HEK293 (cell line): ENCODE measurements around the gene ZNF574.

Source experiments
- CTCF ChIA-PET: fragments of 350-600 bp; formaldehyde crosslinking; extraction: SDS; loops from one replicate; lab custom pipeline; 2021; ENCODE audit warnings: antibody characterized with exemption; lab: Yijun Ruan, JAX
- POLR2A ChIA-PET: fragments of 300-600 bp; formaldehyde crosslinking; extraction: SDS; loops from one replicate; lab custom pipeline; 2020; ENCODE audit warnings: antibody characterized with exemption, inconsistent platforms; lab: Yijun Ruan, JAX
- H3K27ac ChIP-seq: fragments of 200-500 bp; sonication (Bioruptor generic); 2 replicates; pipeline ENCODE4 v1.5.1; 2014; ENCODE audit warnings: low read depth, low read length, control low read depth, inconsistent platforms; ENCODE audit errors: extremely low read depth
- H3K36me3 ChIP-seq, 2 experiments: fragments of 200-500 bp in 1 of 2; sonication (Bioruptor generic) in 1 of 2; 1 replicate in 1 of 2; 2 replicates in 1 of 2; pipeline ENCODE4 v1.5.1; 2014 to 2017; ENCODE audit warnings: inconsistent platforms in 2 of 2, low read length in 2 of 2; ENCODE audit not compliant: control insufficient read depth in 2 of 2, insufficient read depth in 1 of 2
- H3K4me1 ChIP-seq: fragments of 200-500 bp; sonication (Bioruptor generic); 2 replicates; pipeline ENCODE4 v1.5.1; 2014; ENCODE audit warnings: mild to moderate bottlenecking, low read length, inconsistent platforms; ENCODE audit not compliant: control insufficient read depth, insufficient read depth
- H3K4me3 ChIP-seq: 2 replicates; pipeline ENCODE4 v1.5.1; 2011; ENCODE audit warnings: low read depth, mild to moderate bottlenecking, control low read depth, low read length, moderate library complexity
- H3K9me3 ChIP-seq: fragments of 200-500 bp; sonication (Bioruptor generic); 2 replicates; pipeline ENCODE4 v1.5.1; 2014; ENCODE audit warnings: low read depth, low read length, inconsistent platforms; ENCODE audit not compliant: control insufficient read depth, insufficient read depth
- EGR2 ChIP-seq: fragments of 450-650 bp; formaldehyde crosslinking; IDR thresholded peaks from 2 replicates; pipeline ENCODE4 v1.5.1; 2016; ENCODE audit warnings: low read depth, missing biosample characterization, missing genetic modification characterization
- KLF1 ChIP-seq: fragments of 450-650 bp; formaldehyde crosslinking; IDR thresholded peaks from 2 replicates; pipeline ENCODE4 v1.5.1; 2016; ENCODE audit warnings: missing biosample characterization, missing genetic modification characterization
- SP3 ChIP-seq: fragments of 450-650 bp; formaldehyde crosslinking; IDR thresholded peaks from 2 replicates; pipeline ENCODE4 v1.5.1; 2016; ENCODE audit warnings: missing biosample characterization, missing genetic modification characterization
- ZNF157 ChIP-seq: fragments of 450-650 bp; formaldehyde crosslinking; IDR thresholded peaks from 2 replicates; pipeline ENCODE4 v1.5.1; 2016; ENCODE audit warnings: missing biosample characterization, missing genetic modification characterization
- ZNF2 ChIP-seq: fragments of 450-650 bp; formaldehyde crosslinking; IDR thresholded peaks from 2 replicates; pipeline ENCODE4 v1.5.1; 2016; ENCODE audit warnings: missing biosample characterization, missing genetic modification characterization
- ZNF23 ChIP-seq: fragments of 450-650 bp; formaldehyde crosslinking; IDR thresholded peaks from 2 replicates; pipeline ENCODE4 v1.5.1; 2016; ENCODE audit warnings: missing biosample characterization, missing genetic modification characterization, borderline replicate concordance
- ZNF324 ChIP-seq: fragments of 450-650 bp; formaldehyde crosslinking; IDR thresholded peaks from 2 replicates; pipeline ENCODE4 v1.5.1; 2016; ENCODE audit warnings: missing biosample characterization, missing genetic modification characterization
- ZNF341 ChIP-seq: fragments of 450-650 bp; formaldehyde crosslinking; IDR thresholded peaks from 2 replicates; pipeline ENCODE4; 2016; ENCODE audit warnings: low read depth, missing biosample characterization, missing genetic modification characterization
- ZNF391 ChIP-seq: fragments of 450-650 bp; formaldehyde crosslinking; IDR thresholded peaks from 2 replicates; pipeline ENCODE4 v1.5.1; 2016; ENCODE audit warnings: low read depth, missing biosample characterization, missing genetic modification characterization, borderline replicate concordance
- ZNF514 ChIP-seq: fragments of 450-650 bp; formaldehyde crosslinking; IDR thresholded peaks from 2 replicates; pipeline ENCODE4 v1.5.1; 2016; ENCODE audit warnings: missing biosample characterization, missing genetic modification characterization
- ZNF549 ChIP-seq: fragments of 450-650 bp; IDR thresholded peaks from 2 replicates; pipeline ENCODE4 v1.5.1; 2018; ENCODE audit warnings: missing biosample characterization, missing genetic modification characterization, mild to moderate bottlenecking, inconsistent platforms, moderate library complexity
- ZNF654 ChIP-seq: fragments of 450-650 bp; formaldehyde crosslinking; IDR thresholded peaks from 2 replicates; pipeline ENCODE4 v1.5.1; 2016; ENCODE audit warnings: low read depth, missing biosample characterization, missing genetic modification characterization
- ZNF664 ChIP-seq: fragments of 450-650 bp; formaldehyde crosslinking; IDR thresholded peaks from 2 replicates; pipeline ENCODE4 v1.5.1; 2016; ENCODE audit warnings: missing biosample characterization, missing genetic modification characterization
- ZNF837 ChIP-seq: fragments of 450-650 bp; formaldehyde crosslinking; IDR thresholded peaks from 2 replicates; pipeline ENCODE4 v1.5.1; 2016; ENCODE audit warnings: missing biosample characterization, missing genetic modification characterization
- ZSCAN23 ChIP-seq: fragments of 450-650 bp; formaldehyde crosslinking; IDR thresholded peaks from 2 replicates; pipeline ENCODE4 v1.5.1; 2016; ENCODE audit warnings: missing biosample characterization, missing genetic modification characterization
- TF ChIP-seq, protein P1 (sequence below): IDR thresholded peaks from 2 replicates; pipeline ENCODE4 v1.6.1; 2011; ENCODE audit warnings: mild to moderate bottlenecking, low read depth, low read length, borderline replicate concordance
- TF ChIP-seq, protein P2 (sequence below): fragments of 450-650 bp; formaldehyde crosslinking; IDR thresholded peaks from 2 replicates; pipeline ENCODE4 v1.5.1; 2016; ENCODE audit warnings: missing biosample characterization, missing genetic modification characterization
- TF ChIP-seq, protein P3 (sequence below): fragments of 450-650 bp; formaldehyde crosslinking; conservative IDR thresholded peaks from 2 replicates; pipeline ENCODE4 v1.5.1; 2016; ENCODE audit warnings: low read depth, missing biosample characterization, missing genetic modification characterization
- TF ChIP-seq, protein P4 (sequence below): fragments of 450-650 bp; formaldehyde crosslinking; IDR thresholded peaks from 2 replicates; pipeline ENCODE4 v1.5.1; 2016; ENCODE audit warnings: missing biosample characterization, missing genetic modification characterization
- TF ChIP-seq, protein P5 (sequence below): fragments of 450-650 bp; formaldehyde crosslinking; IDR thresholded peaks from 2 replicates; pipeline ENCODE4 v1.5.1; 2017; ENCODE audit warnings: missing biosample characterization, missing genetic modification characterization

Gene ZNF574, protein sequence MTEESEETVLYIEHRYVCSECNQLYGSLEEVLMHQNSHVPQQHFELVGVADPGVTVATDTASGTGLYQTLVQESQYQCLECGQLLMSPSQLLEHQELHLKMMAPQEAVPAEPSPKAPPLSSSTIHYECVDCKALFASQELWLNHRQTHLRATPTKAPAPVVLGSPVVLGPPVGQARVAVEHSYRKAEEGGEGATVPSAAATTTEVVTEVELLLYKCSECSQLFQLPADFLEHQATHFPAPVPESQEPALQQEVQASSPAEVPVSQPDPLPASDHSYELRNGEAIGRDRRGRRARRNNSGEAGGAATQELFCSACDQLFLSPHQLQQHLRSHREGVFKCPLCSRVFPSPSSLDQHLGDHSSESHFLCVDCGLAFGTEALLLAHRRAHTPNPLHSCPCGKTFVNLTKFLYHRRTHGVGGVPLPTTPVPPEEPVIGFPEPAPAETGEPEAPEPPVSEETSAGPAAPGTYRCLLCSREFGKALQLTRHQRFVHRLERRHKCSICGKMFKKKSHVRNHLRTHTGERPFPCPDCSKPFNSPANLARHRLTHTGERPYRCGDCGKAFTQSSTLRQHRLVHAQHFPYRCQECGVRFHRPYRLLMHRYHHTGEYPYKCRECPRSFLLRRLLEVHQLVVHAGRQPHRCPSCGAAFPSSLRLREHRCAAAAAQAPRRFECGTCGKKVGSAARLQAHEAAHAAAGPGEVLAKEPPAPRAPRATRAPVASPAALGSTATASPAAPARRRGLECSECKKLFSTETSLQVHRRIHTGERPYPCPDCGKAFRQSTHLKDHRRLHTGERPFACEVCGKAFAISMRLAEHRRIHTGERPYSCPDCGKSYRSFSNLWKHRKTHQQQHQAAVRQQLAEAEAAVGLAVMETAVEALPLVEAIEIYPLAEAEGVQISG

DNA sequence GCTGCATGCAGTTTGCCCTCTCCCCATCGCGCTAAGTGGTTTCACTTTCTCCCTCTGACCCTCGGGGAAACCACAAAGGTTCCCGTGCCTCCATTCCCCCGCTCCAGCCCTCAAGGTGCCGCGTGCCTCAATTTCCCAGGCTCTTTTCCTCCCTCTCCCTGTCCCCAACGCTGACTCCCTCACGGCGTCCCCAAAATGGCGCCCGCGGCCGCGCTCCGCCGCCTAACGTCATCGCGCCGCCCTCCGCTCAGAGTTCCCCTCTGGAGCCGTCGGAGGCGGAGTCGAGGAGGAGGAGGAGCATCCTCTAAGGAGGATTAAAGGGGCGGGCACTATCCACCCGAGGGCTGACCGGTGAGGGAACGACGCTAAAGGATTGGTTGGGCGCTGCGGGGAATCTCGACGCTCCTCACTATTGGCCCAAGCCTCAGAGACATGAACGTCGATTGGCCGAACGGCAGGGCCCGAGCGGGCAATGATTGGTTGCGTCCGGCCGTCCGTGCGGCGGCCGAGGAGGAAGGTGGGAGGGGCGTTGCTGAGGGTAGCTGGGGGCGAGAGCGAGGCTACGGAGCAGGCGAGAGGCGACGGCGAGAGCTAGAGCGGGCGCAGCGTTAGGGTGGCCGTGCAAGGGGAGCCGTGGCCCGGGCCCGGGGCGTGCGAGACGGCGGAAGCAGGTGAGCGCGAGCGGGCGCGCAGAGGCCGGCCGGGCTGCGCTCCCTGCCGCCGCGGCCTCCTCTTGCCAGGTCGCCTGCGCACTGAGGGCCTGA, at the start of gene ZNF574:
ZNF574 (plus strand) TSS at position 551 of the 764 bp plus-strand sequence. CDS start 2,441 bp downstream, outside the sequence.
- peaks cover 11% of the 10 kb centered on the region for H3K4me1 ChIP-seq
- CTCF ChIA-PET = interaction anchor here (0.6 to 1.5 kb wide), 5 partner anchors 17 to 1792 kb away, joined by 3 to 6 read pairs (median 5); no protein-coding TSS in a partner anchor
- POLR2A ChIA-PET = interaction anchor here (0.6 to 1.8 kb wide), 25 partner anchors 9 to 348 kb away, joined by 3 to 9 read pairs (median 4); partner anchors contain the start of genes RABAC1 and RPS19
- TF ChIP-seq, protein P1, sequence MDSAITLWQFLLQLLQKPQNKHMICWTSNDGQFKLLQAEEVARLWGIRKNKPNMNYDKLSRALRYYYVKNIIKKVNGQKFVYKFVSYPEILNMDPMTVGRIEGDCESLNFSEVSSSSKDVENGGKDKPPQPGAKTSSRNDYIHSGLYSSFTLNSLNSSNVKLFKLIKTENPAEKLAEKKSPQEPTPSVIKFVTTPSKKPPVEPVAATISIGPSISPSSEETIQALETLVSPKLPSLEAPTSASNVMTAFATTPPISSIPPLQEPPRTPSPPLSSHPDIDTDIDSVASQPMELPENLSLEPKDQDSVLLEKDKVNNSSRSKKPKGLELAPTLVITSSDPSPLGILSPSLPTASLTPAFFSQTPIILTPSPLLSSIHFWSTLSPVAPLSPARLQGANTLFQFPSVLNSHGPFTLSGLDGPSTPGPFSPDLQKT = no peak
- TF ChIP-seq ZNF654 (tag by site-specific recombination) = no peak
- TF ChIP-seq ZNF157 (tag by site-specific recombination) = no peak
- TF ChIP-seq, protein P2, sequence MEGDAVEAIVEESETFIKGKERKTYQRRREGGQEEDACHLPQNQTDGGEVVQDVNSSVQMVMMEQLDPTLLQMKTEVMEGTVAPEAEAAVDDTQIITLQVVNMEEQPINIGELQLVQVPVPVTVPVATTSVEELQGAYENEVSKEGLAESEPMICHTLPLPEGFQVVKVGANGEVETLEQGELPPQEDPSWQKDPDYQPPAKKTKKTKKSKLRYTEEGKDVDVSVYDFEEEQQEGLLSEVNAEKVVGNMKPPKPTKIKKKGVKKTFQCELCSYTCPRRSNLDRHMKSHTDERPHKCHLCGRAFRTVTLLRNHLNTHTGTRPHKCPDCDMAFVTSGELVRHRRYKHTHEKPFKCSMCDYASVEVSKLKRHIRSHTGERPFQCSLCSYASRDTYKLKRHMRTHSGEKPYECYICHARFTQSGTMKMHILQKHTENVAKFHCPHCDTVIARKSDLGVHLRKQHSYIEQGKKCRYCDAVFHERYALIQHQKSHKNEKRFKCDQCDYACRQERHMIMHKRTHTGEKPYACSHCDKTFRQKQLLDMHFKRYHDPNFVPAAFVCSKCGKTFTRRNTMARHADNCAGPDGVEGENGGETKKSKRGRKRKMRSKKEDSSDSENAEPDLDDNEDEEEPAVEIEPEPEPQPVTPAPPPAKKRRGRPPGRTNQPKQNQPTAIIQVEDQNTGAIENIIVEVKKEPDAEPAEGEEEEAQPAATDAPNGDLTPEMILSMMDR = no peak; the same call in 1 of the 2 replicates
- TF ChIP-seq, protein P3, sequence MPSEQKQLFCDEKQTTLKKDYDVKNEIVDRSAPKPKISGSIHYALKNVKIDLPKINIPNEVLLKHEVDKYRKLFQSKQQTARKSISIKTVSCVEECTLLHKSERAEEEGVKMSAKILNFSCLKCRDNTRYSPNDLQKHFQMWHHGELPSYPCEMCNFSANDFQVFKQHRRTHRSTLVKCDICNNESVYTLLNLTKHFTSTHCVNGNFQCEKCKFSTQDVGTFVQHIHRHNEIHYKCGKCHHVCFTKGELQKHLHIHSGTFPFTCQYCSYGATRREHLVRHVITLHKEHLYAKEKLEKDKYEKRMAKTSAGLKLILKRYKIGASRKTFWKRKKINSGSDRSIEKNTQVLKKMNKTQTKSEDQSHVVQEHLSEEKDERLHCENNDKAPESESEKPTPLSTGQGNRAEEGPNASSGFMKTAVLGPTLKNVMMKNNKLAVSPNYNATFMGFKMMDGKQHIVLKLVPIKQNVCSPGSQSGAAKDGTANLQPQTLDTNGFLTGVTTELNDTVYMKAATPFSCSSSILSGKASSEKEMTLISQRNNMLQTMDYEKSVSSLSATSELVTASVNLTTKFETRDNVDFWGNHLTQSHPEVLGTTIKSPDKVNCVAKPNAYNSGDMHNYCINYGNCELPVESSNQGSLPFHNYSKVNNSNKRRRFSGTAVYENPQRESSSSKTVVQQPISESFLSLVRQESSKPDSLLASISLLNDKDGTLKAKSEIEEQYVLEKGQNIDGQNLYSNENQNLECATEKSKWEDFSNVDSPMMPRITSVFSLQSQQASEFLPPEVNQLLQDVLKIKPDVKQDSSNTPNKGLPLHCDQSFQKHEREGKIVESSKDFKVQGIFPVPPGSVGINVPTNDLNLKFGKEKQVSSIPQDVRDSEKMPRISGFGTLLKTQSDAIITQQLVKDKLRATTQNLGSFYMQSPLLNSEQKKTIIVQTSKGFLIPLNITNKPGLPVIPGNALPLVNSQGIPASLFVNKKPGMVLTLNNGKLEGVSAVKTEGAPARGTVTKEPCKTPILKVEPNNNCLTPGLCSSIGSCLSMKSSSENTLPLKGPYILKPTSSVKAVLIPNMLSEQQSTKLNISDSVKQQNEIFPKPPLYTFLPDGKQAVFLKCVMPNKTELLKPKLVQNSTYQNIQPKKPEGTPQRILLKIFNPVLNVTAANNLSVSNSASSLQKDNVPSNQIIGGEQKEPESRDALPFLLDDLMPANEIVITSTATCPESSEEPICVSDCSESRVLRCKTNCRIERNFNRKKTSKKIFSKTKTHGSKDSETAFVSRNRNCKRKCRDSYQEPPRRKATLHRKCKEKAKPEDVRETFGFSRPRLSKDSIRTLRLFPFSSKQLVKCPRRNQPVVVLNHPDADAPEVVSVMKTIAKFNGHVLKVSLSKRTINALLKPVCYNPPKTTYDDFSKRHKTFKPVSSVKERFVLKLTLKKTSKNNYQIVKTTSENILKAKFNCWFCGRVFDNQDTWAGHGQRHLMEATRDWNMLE (tag by site-specific recombination) = no peak
- TF ChIP-seq, protein P4, sequence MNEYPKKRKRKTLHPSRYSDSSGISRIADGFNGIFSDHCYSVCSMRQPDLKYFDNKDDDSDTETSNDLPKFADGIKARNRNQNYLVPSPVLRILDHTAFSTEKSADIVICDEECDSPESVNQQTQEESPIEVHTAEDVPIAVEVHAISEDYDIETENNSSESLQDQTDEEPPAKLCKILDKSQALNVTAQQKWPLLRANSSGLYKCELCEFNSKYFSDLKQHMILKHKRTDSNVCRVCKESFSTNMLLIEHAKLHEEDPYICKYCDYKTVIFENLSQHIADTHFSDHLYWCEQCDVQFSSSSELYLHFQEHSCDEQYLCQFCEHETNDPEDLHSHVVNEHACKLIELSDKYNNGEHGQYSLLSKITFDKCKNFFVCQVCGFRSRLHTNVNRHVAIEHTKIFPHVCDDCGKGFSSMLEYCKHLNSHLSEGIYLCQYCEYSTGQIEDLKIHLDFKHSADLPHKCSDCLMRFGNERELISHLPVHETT = peak; percentile 60; the same call in 1 of the 2 replicates
- peak; percentile 47; the same call in 1 of the 2 replicates for TF ChIP-seq EGR2
- TF ChIP-seq ZNF23 (tag by site-specific recombination) = no peak
- no peak for TF ChIP-seq ZNF549 (tag by site-specific recombination)
- TF ChIP-seq, protein P5, sequence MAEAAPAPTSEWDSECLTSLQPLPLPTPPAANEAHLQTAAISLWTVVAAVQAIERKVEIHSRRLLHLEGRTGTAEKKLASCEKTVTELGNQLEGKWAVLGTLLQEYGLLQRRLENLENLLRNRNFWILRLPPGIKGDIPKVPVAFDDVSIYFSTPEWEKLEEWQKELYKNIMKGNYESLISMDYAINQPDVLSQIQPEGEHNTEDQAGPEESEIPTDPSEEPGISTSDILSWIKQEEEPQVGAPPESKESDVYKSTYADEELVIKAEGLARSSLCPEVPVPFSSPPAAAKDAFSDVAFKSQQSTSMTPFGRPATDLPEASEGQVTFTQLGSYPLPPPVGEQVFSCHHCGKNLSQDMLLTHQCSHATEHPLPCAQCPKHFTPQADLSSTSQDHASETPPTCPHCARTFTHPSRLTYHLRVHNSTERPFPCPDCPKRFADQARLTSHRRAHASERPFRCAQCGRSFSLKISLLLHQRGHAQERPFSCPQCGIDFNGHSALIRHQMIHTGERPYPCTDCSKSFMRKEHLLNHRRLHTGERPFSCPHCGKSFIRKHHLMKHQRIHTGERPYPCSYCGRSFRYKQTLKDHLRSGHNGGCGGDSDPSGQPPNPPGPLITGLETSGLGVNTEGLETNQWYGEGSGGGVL = peak; percentile 60
- no peak for TF ChIP-seq ZNF664 (tag by site-specific recombination)
- peak; percentile 62 for TF ChIP-seq ZNF341
- TF ChIP-seq ZNF2 = peak; percentile 9
- 0 out of 2 replicates have a peak, but pooled peaks have one; percentile 10 for TF ChIP-seq ZSCAN23 (tag by site-specific recombination)
- TF ChIP-seq SP3 (tag by site-specific recombination) = peak; percentile 99
- no peak for TF ChIP-seq KLF1
- no peak for TF ChIP-seq ZNF837 (tag by site-specific recombination)
- TF ChIP-seq ZNF514 = no peak
- TF ChIP-seq ZNF324 (tag by site-specific recombination) = 0 out of 2 replicates have a peak, but pooled peaks have one; percentile 52
- TF ChIP-seq ZNF391 (tag by site-specific recombination) = peak; percentile 94; the same call in 1 of the 2 replicates

More for the DNA sequence above, at the start of gene ZNF574:
- Histone ChIP-seq H3K9me3 (no peaks in the 10 kb centered on the region), H3K36me3 (peaks cover 29 to 30% of the 10 kb centered on the region in 2 experiments), H3K27ac (peak within 1 kb of the TSS; percentile 98), H3K4me3 (peak within 1 kb of the TSS; percentile 75)
